Stomach (tissue), 9 donors: ENCODE measurements around the gene TMEM181. TPM values are rescaled to one million over a fixed set of nuclear protein-coding genes. Genes with fewer than 3 reads are reported as not detected.

Source experiments
- DNase-seq, 2 donors: peaks; one replicate each; pipeline versions ENCODE4 v3.0.0 to v3.0.0-alpha.2; 2013 to 2019
- H3K27ac ChIP-seq, 5 donors: fragments of 200-600 bp in 4 of 5; sonication (generic) in 4 of 5; one replicate each; pipeline ENCODE4 v1.5.1; 2013 to 2019; ENCODE audit warnings: mild to moderate bottlenecking in 1 of 5, moderate library complexity in 1 of 5
- H3K27me3 ChIP-seq, 3 donors: fragments of 200-600 bp; sonication (generic); one replicate each; pipeline ENCODE4 v1.5.1; 2017 to 2019; ENCODE audit warnings: mixed run types in 1 of 3
- H3K36me3 ChIP-seq, 4 donors: fragments of 200-600 bp; sonication (generic); 1 replicate in 3 of 4; 2 replicates in 1 of 4; pipeline ENCODE4 v1.5.1; 2016 to 2019
- H3K4me1 ChIP-seq, 4 donors: fragments of 200-600 bp; sonication (generic); one replicate each; pipeline ENCODE4 v1.5.1; 2016 to 2019
- H3K4me3 ChIP-seq, 4 donors: fragments of 200-600 bp; sonication (generic) in 3 of 4; one replicate each; pipeline ENCODE4 v1.5.1; 2016 to 2019; ENCODE audit warnings: mild to moderate bottlenecking in 1 of 4
- H3K9me3 ChIP-seq, 4 donors: fragments of 200-600 bp; sonication (generic); one replicate each; pipeline ENCODE4 v1.5.1; 2016 to 2019
- CTCF ChIP-seq, 7 experiments: fragments of 450-650 bp in 4 of 7; fragments of 200-600 bp in 3 of 7; sonication (generic) in 3 of 7; IDR thresholded peaks; one replicate each; pipeline ENCODE4 v1.5.1; 2016 to 2019; ENCODE audit warnings: antibody characterized with exemption in 7 of 7, control low read depth in 2 of 7, mild to moderate bottlenecking in 1 of 7
- EP300 ChIP-seq: sonication (generic); formaldehyde crosslinking; IDR thresholded peaks from one replicate; pipeline ENCODE4 v1.6.1; 2017; ENCODE audit warnings: antibody characterized with exemption
- POLR2A ChIP-seq, 4 donors: fragments of 450-650 bp; IDR thresholded peaks; one replicate each; pipeline ENCODE4 v1.6.1; 2016; ENCODE audit warnings: antibody characterized with exemption in 4 of 4, control low read depth in 2 of 4, mild to moderate bottlenecking in 1 of 4, moderate library complexity in 1 of 4
- POLR2AphosphoS5 ChIP-seq, 3 donors: sonication (generic); formaldehyde crosslinking; IDR thresholded peaks; one replicate each; pipeline ENCODE4 v1.6.1; 2016; ENCODE audit warnings: antibody characterized with exemption in 3 of 3
- WGBS, 5 donors: extraction: QIAGEN DNeasy Blood & Tissue Kit in 3 of 5; methylation state at CpG; one replicate each; pipeline versions ENCODE4 v1.1.5 to v1.1.7; 2013 to 2018; 5-methylcytosine and 5-hydroxymethylcytosine counted together
- intact Hi-C: fragments of 100-400 bp; cut with DNase I; formaldehyde crosslinking; loops from one replicate; pipeline ENCODE4 v1.15.1; 2023; ENCODE audit warnings: low total_unique reads
- polyA plus RNA-seq, 3 donors: library from polyadenylated mRNA; stranded (reverse); fragments of 200-250 nt; gene quantifications; one replicate each; pipeline ENCODE4 v1.2.3, GENCODE V29; 2013
- total RNA-seq, 5 donors: library from RNA; depleted of rRNA; stranded (reverse); fragments of >200 nt; gene quantifications; one replicate each; pipeline versions ENCODE4 v1.1.0 to v1.2.3, GENCODE V29; 2014 to 2016
- donor health status: healthy with polysubstance abuse.
- donor health status: Bipolar disorder and iron deficiency.
- donor health status: healthy.

The TMEM181 gene
- total and polyA plus RNA-seq, 8 donors = 2.9 to 62.2 (median 15.0) TPM

- Histone ChIP-seq H3K4me1 (peaks cover 0 to 46% (median 22%) of the 10 kb centered on the region in 4 donors), H3K36me3 (peaks cover 0 to 7% (median 0%) of the 10 kb centered on the region in 4 donors), H3K9me3 (no peaks in the 10 kb centered on the region), H3K4me3 (peak overlapping the region in 2 of 4 donors; percentile 10 to 17), H3K27ac (peak overlapping the region; percentile 7 to 63 (median 53)), H3K27me3 (no peaks in the 10 kb centered on the region)
- intact Hi-C loops = no loop called here
- no peak for TF ChIP-seq POLR2A (IDR thresholded peaks at IDR 0.05)
- no peak for TF ChIP-seq POLR2AphosphoS5 (IDR thresholded peaks at IDR 0.05)
- TF ChIP-seq CTCF (IDR thresholded peaks at IDR 0.05) = no peak
- TF ChIP-seq EP300 = no peak
- peak; percentile 55 to 81 for DNase-seq
- 20 to 34% (median 30%) methylated on average over 11 of the region's 11 CpGs for whole genome bisulfite sequencing, 5 donors
Observed at GRCh38 chr6:158663625-158664165, 103.8 kb downstream of the TMEM181 start.

GRCh38 chr6:158665332-158665731, 105.4 kb downstream of the TMEM181 start:
- intact Hi-C loops = no loop called here
- Histone ChIP-seq H3K9me3 (no peaks in the 10 kb centered on the region), H3K27me3 (no peaks in the 10 kb centered on the region), H3K27ac (peak overlapping the region in 1 of 5 donors; percentile 63), H3K36me3 (peaks cover 0 to 7% (median 0%) of the 10 kb centered on the region in 4 donors), H3K4me3 (no peak overlapping the region), H3K4me1 (peaks cover 0 to 35% (median 15%) of the 10 kb centered on the region in 4 donors)
- no peak for TF ChIP-seq POLR2AphosphoS5 (IDR thresholded peaks at IDR 0.05)
- TF ChIP-seq CTCF (IDR thresholded peaks at IDR 0.05) = no peak
- no peak for TF ChIP-seq EP300
- TF ChIP-seq POLR2A (IDR thresholded peaks at IDR 0.05) = no peak
- 96 to 98% (median 97%) methylated on average over 18 of the region's 18 CpGs for WGBS, 5 donors
- no peak for DNase-seq

GRCh38 chr6:158666628-158667359, 106.9 kb downstream of the TMEM181 start:
- intact Hi-C loops = no loop called here
- Histone ChIP-seq H3K4me3 (no peak overlapping the region), H3K27me3 (no peaks in the 10 kb centered on the region), H3K4me1 (peaks cover 0 to 32% (median 13%) of the 10 kb centered on the region in 4 donors), H3K27ac (peak overlapping the region in 4 of 5 donors; percentile 52 to 75 (median 64)), H3K36me3 (peaks cover 0 to 7% (median 0%) of the 10 kb centered on the region in 4 donors), H3K9me3 (no peaks in the 10 kb centered on the region)
- no peak for TF ChIP-seq CTCF (IDR thresholded peaks at IDR 0.05)
- peak in 2 of 3 donors; percentile 6 to 22 for TF ChIP-seq POLR2AphosphoS5 (IDR thresholded peaks at IDR 0.05)
- 35 to 59% (median 46%) methylated on average over 14 of the region's 14 CpGs for WGBS, 5 donors
- peak in 1 of 2 donors; percentile 74 for DNase-seq

- Histone ChIP-seq H3K4me3 (no peak overlapping the region), H3K9me3 (no peaks in the 10 kb centered on the region), H3K36me3 (peaks cover 0 to 7% (median 0%) of the 10 kb centered on the region in 4 donors), H3K4me1 (peaks cover 0 to 32% (median 12%) of the 10 kb centered on the region in 4 donors), H3K27ac (peak overlapping the region in 4 of 5 donors; percentile 13 to 75 (median 46)), H3K27me3 (no peaks in the 10 kb centered on the region)
- TF ChIP-seq POLR2A (IDR thresholded peaks at IDR 0.05) = no peak
- TF ChIP-seq CTCF (IDR thresholded peaks at IDR 0.05) = no peak
- no peak for TF ChIP-seq POLR2AphosphoS5 (IDR thresholded peaks at IDR 0.05)
- TF ChIP-seq EP300 = no peak
- 79 to 94% (median 92%) methylated on average over 8 of the region's 8 CpGs for WGBS, 5 donors
- no peak for DNase-seq
- intact Hi-C loops = no loop called here
Observed at GRCh38 chr6:158667360-158667981, 107.6 kb downstream of the TMEM181 start.
